Fibroblast of the aortic adventitia (primary cell): ENCODE measurements around the gene PLBD1. TPM values are rescaled to one million over a fixed set of nuclear protein-coding genes. Genes with fewer than 3 reads are reported as not detected.

ENCODE experiments used
- DNase-seq: peaks from one replicate; pipeline ENCODE4 v3.0.0-alpha.2; 2010; ENCODE audit warnings: low read depth
- H3K4me3 ChIP-seq: 2 replicates; pipeline ENCODE4 v1.5.1; 2011; ENCODE audit warnings: low read depth, mild to moderate bottlenecking, control low read depth, low read length, moderate library complexity
- CTCF ChIP-seq: IDR thresholded peaks from 2 replicates; pipeline ENCODE4 v1.5.1; 2011; ENCODE audit warnings: mild to moderate bottlenecking, low read length, control low read depth, inconsistent platforms; ENCODE audit not compliant: insufficient read depth
- total RNA-seq: library from RNA; depleted of rRNA; stranded (reverse); fragments of >200 nt; gene quantifications from 2 replicates; pipeline ENCODE4 v1.2.3, GENCODE V29; 2012; ENCODE audit warnings: low replicate concordance

The PLBD1 gene
- total RNA-seq = 2.4 and 3.4 TPM in 2 replicates

DNA sequence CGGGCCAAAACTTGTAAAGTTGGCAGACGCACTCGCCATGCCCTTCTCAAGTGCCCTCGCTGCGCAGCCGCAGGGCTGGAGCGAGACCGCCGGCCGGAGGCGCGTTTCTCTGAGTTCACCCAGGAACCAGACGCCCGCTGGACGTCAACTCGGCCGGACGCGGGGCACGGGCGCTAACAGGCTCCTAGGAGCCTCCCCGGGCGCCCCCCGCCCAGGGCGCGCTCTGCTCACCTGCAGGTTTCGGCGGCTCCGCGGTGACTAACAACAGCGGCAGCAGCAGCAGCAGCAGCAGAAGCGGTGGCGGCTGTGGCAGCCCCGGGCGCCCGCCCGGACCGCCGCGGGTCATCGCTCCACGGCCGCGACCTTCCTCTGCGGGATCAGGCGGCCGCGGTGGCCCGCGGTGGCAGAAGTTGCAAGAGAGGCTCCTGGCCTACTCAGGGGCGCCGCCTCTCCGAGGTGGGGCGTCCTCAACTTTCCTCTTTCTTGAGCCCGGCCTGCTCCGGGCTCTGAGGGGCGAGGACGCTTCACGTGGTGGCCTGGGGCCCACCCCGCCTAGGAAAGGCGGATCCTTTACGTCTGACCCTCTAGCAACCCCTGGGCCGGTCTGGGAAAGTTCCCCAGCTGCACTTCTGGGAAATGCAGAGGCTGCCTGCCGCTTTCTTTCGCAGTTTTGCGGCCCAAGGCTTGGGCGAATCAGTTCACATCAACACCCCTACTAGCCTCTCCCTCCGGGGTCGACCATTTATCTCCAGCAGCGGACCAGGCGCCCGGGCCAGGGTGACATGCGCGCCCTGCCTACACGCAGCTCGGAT is at the start of gene PLBD1:
PLBD1 (minus strand) TSS at position 533 of the 812 bp plus-strand sequence; CDS start at position 346, 187 bp downstream.
- H3K4me3 ChIP-seq = peak within 1 kb of the TSS; percentile 53
- DNase-seq = peak; percentile 52
- no peak for TF ChIP-seq CTCF

DNA sequence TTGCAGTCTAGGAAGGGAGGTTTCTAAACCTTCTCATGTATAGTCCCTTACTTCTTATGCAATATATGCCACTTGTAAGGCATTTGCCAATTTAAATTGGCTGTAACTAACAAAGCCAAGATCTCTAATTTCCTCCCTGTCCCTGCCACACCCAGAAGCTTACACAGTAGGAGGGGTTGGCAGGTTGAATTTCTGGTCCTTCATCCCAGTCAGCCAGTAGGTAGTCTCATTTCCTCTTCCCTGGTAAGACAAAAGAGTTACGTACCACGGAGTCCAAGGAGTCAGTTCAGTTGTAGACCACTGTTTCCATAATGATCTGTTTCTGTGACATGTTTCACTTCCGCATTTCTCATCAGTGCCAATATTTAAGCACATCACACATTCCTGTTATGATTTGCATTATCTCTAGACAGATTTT is 47.0 kb upstream of the PLBD1 start:
- no peak overlapping the region for H3K4me3 ChIP-seq
- DNase-seq = no peak
- no peak for TF ChIP-seq CTCF

- no peak for TF ChIP-seq CTCF
- no peak for DNase-seq
- H3K4me3 ChIP-seq = no peak overlapping the region
Observed at GRCh38 chr12:14613718-14614117, 46.0 kb upstream of the PLBD1 start.

DNA sequence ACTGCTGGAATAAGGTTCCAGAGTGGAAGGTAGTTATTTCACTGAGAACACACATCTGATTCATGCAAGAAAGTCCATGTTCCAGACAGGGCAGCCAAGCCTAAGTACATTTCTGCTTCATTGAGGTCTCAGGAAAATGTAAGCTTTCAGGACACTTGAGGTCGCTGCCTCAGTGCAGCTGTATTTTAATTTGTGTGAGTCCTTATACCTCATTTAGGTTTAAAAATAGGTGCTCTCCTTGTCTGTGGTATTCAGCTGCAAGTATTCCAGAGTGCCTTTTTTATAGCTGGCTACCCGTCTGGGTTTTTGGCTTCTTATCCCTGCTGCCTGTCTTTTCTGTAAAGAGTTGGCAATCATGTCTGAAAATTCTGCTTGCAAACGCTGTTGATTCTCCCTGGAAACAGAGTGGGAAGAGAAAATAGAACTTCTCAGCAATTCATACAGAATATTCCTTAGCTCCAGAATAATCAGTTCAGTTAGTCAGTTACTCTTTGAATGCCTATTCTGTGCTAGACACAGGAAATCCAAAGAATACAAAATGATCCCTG is 45.3 kb upstream of the PLBD1 start:
- no peak overlapping the region for H3K4me3 ChIP-seq
- no peak for DNase-seq
- no peak for TF ChIP-seq CTCF

GRCh38 chr12:14612250-14612649 is 44.6 kb upstream of the PLBD1 start:
- no peak for TF ChIP-seq CTCF
- H3K4me3 ChIP-seq = no peak overlapping the region
- DNase-seq = no peak

- H3K4me3 ChIP-seq = no peak overlapping the region
- TF ChIP-seq CTCF = no peak
- DNase-seq = no peak
Observed at GRCh38 chr12:14611640-14612203, 44.0 kb upstream of the PLBD1 start.
